ENCODE results near the gene C2orf81.

GRCh38 chr2:74368499-74368898, 52.9 kb downstream of the C2orf81 start:
- TF ChIP-seq CTCF (IDR thresholded peaks at IDR 0.05; ENCODE audit: low read length) (no peak), EZH2 (IDR thresholded peaks at IDR 0.05; ENCODE audit: borderline replicate concordance, low read length) (no peak)
